Breast epithelium (tissue), 4 donors: ENCODE data around the gene COPS3. TPM values are rescaled to one million over a fixed set of nuclear protein-coding genes. Genes with fewer than 3 reads are reported as not detected.
"Not testable (repeated sequence)": the region's sequence is repeated elsewhere in the genome, so short reads cannot be mapped to it uniquely, and the experiment has no call there.

Experiments
- DNase-seq, 2 donors: peaks; one replicate each; pipeline ENCODE4 v3.0.0-alpha.2; 2019; ENCODE audit warnings: low spot score in 2 of 2
- H3K27ac ChIP-seq, 2 donors: fragments of 200-600 bp; sonication (generic) in 1 of 2; one replicate each; pipeline ENCODE4 v1.5.1; 2016 to 2019; ENCODE audit warnings: mild to moderate bottlenecking in 1 of 2
- H3K27me3 ChIP-seq, 2 donors: fragments of 200-600 bp; sonication (generic) in 1 of 2; one replicate each; pipeline versions ENCODE4 v1.5.1 to v1.6.0; 2017 to 2019; ENCODE audit warnings: control low read depth in 1 of 2, mild to moderate bottlenecking in 1 of 2
- H3K36me3 ChIP-seq: fragments of 200-600 bp; one replicate; pipeline ENCODE4 v1.5.1; 2019
- H3K4me1 ChIP-seq, 2 donors: fragments of 200-600 bp; sonication (generic); one replicate each; pipeline ENCODE4 v1.5.1; 2016 to 2019; ENCODE audit warnings: control low read depth in 1 of 2
- H3K4me3 ChIP-seq, 3 donors: fragments of 200-600 bp; sonication (generic); 1 replicate in 2 of 3; 2 replicates in 1 of 3; pipeline ENCODE4 v1.5.1; 2016 to 2019; ENCODE audit warnings: mild to moderate bottlenecking in 3 of 3, moderate library complexity in 2 of 3
- H3K9me3 ChIP-seq, 2 donors: fragments of 200-600 bp; sonication (generic) in 1 of 2; one replicate each; pipeline ENCODE4 v1.5.1; 2016 to 2019; ENCODE audit warnings: control low read depth in 1 of 2
- POLR2A ChIP-seq: fragments of 450-650 bp; IDR thresholded peaks from one replicate; pipeline ENCODE4 v1.6.1; 2016; ENCODE audit warnings: antibody characterized with exemption, mild to moderate bottlenecking, moderate library complexity
- POLR2AphosphoS5 ChIP-seq, 3 donors: sonication (generic); formaldehyde crosslinking; IDR thresholded peaks; one replicate each; pipeline ENCODE4 v1.6.1; 2017; ENCODE audit warnings: antibody characterized with exemption in 3 of 3
- intact Hi-C: fragments of 100-400 bp; cut with DNase I; formaldehyde crosslinking; loops from one replicate; pipeline ENCODE4 v1.15.1; 2023; ENCODE audit warnings: low total_unique reads
- total RNA-seq, 3 donors: library from RNA; depleted of rRNA; stranded (reverse); fragments of >200 nt; gene quantifications; one replicate each; pipeline ENCODE4 v1.1.0, GENCODE V29; 2016
- TF ChIP-seq, protein P1 (sequence below), 3 donors: fragments of 450-650 bp; IDR thresholded peaks; one replicate each; pipeline ENCODE4 v1.5.1; 2016 to 2017; ENCODE audit warnings: antibody characterized with exemption in 3 of 3, mild to moderate bottlenecking in 3 of 3, moderate library complexity in 3 of 3

The COPS3 gene
- total RNA-seq, 3 donors from 2014 or later, result 59.6 to 61.3 (median 60.6) TPM

DNA sequence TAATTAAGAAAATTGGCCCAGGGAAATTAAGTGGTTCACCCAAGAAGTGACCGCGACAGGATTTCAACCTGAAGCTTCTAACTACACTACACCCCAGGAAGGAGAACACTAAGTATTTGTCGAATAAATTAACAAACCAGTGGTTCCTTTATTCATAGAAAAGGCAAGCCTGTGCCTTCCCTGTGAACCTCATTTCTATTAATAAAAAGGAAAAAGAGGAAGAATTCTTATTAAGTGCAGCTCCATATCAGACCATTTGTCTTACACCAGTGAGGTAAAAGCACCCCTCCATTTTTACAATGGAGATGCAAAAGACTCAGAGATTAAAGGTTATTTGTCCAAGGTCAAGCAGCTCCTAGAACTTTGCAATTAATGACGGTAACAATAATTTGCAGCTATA is 1.7 kb downstream of the COPS3 start:
- peaks cover 4 to 12% of the 10 kb centered on the region in 2 donors for H3K4me1 ChIP-seq
- H3K36me3 ChIP-seq, result no peaks in the 10 kb centered on the region
- TF ChIP-seq POLR2AphosphoS5 (IDR thresholded peaks at IDR 0.05) (no peak), POLR2A (no peak)
- TF ChIP-seq, protein P1, sequence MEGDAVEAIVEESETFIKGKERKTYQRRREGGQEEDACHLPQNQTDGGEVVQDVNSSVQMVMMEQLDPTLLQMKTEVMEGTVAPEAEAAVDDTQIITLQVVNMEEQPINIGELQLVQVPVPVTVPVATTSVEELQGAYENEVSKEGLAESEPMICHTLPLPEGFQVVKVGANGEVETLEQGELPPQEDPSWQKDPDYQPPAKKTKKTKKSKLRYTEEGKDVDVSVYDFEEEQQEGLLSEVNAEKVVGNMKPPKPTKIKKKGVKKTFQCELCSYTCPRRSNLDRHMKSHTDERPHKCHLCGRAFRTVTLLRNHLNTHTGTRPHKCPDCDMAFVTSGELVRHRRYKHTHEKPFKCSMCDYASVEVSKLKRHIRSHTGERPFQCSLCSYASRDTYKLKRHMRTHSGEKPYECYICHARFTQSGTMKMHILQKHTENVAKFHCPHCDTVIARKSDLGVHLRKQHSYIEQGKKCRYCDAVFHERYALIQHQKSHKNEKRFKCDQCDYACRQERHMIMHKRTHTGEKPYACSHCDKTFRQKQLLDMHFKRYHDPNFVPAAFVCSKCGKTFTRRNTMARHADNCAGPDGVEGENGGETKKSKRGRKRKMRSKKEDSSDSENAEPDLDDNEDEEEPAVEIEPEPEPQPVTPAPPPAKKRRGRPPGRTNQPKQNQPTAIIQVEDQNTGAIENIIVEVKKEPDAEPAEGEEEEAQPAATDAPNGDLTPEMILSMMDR (IDR thresholded peaks at IDR 0.05), result no peak
- no peaks in the 10 kb centered on the region for H3K27me3 ChIP-seq
- no peaks in the 10 kb centered on the region for H3K9me3 ChIP-seq
- no peak overlapping the region for H3K27ac ChIP-seq
- intact Hi-C loops, result no loop called here
- no peak for DNase-seq
- peak overlapping the region in 2 of 3 donors; percentile 92 to 99 for H3K4me3 ChIP-seq

DNA sequence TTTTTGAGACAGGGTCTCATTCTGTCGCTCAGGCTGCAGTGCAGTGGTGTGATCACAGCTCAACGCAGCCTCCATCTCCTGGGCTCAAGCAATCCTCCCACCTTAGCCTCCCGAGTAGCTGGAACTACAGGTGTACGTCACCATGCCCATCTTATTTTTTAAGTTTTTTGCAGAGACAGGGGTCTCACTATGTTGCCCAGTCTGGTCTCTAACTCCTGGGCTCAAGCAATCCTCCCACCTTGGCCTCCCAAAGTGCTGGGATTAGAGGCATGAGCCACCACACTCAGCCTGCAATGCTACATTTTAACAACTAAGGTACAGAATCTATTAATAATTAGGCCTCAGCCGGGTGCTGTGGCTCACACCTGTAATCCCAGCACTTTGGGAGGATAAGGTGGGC is 3.6 kb downstream of the COPS3 start:
- H3K4me1 ChIP-seq, result peaks cover 4 to 12% of the 10 kb centered on the region in 2 donors
- DNase-seq, H3K27me3 ChIP-seq, H3K9me3 ChIP-seq, H3K4me3 ChIP-seq, H3K36me3 ChIP-seq, intact Hi-C loops, H3K27ac ChIP-seq: not testable (repeated sequence)

DNA sequence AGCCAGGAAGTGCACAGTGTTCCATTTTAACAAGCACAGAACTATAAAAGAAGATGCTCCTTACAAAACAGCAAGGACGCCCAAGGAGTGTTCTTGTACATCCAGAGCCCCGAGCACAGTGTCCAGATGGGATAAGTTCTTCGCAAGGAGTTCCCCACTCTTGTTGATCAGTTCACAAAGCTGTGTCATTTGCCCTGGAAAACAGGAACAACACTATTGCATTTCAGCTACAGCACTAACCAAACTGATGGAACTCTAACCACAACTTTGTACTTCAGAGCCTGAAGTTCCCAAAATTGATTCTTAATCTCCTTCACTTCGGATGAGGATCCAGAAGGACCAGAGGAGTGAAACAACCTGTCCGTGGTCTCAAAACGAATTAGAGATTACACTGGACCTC is 5.1 kb downstream of the COPS3 start:
- no peak for TF ChIP-seq POLR2AphosphoS5 (IDR thresholded peaks at IDR 0.05)
- TF ChIP-seq, protein P1 (IDR thresholded peaks at IDR 0.05), result no peak
- TF ChIP-seq POLR2A, result no peak
- Histone ChIP-seq H3K27me3 (no peaks in the 10 kb centered on the region), H3K4me3 (no peak overlapping the region), H3K4me1 (peaks cover 4 to 12% of the 10 kb centered on the region in 2 donors), H3K9me3 (no peaks in the 10 kb centered on the region), H3K27ac (no peak overlapping the region), H3K36me3 (no peaks in the 10 kb centered on the region)
- intact Hi-C loops, result no loop called here
- no peak for DNase-seq

DNA sequence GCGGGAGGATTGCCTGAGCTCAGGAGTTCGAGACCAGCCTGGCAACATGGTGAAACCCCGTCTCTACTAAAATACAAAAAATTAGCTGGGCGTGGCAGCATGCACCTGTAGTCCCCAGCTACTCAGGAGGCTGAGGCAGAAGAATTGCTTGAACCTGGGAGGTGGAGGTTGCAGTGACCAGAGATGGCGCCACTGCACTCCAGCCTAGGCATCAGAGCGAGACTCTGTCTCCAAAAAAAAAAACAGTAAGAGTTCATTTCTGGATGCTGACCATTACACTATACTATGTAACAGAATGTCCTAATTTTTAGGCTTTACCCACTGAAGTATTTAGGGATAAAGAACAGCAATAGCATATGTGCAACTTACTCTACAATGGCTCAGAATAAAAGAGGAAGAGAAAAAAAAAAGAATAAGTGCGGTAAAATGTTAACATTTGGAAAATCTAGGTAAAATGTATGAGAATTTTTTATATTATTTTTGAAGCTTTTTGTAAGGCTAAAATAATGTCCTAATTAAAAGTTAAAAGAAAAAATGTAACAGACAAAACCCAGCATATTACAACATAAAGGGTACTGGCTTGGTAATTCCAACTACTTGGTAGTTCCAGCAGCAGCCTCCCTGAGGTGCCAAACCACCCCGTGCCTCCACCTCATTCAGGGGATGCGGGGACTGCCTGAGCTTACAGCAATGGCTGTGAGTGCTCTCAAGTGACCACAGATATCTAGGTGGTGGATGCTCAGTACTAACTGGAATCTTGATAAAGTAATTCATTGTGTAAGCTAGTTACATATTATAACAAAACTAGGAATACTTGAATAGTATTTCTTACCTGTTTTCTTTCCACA is 10.9 kb downstream of the COPS3 start:
- TF ChIP-seq POLR2AphosphoS5 (IDR thresholded peaks at IDR 0.05) (no peak), POLR2A (no peak)
- TF ChIP-seq, protein P1 (IDR thresholded peaks at IDR 0.05), result no peak
- H3K4me1 ChIP-seq, result no peaks in the 10 kb centered on the region
- no peaks in the 10 kb centered on the region for H3K27me3 ChIP-seq
- H3K4me3 ChIP-seq, result no peak overlapping the region
- DNase-seq, result no peak
- peaks cover 6% of the 10 kb centered on the region for H3K36me3 ChIP-seq
- no peaks in the 10 kb centered on the region for H3K9me3 ChIP-seq
- H3K27ac ChIP-seq, result no peak overlapping the region
- intact Hi-C loops, result no loop called here

DNA sequence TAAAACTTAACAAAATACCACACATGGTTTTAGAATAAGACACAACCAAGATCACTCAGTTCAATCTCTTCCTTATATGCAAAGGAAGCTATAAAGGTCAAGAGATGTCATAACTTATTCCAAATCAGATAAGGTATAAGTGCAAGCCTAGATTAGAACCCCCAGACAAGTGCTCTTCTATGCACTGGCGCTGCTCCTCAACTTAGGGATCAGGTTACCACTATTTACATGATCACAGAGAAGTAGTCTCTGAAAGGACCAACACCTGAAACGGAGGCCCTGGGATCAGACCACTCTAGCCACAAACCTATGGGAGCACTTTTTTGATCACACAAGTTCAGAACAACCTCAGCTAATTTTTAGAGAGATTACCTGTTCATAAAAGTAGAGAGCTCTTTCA is 16.6 kb downstream of the COPS3 start:
- no peaks in the 10 kb centered on the region for H3K9me3 ChIP-seq
- H3K27ac ChIP-seq, result no peak overlapping the region
- H3K36me3 ChIP-seq, result peaks cover 11% of the 10 kb centered on the region
- no peaks in the 10 kb centered on the region for H3K27me3 ChIP-seq
- no peak for DNase-seq
- no peak overlapping the region for H3K4me3 ChIP-seq
- H3K4me1 ChIP-seq, result no peaks in the 10 kb centered on the region
- intact Hi-C loops, result no loop called here
- no peak for TF ChIP-seq POLR2A
- TF ChIP-seq, protein P1 (IDR thresholded peaks at IDR 0.05), result no peak
- no peak for TF ChIP-seq POLR2AphosphoS5 (IDR thresholded peaks at IDR 0.05)
